GM21423 (cell line): ENCODE measurements around the gene PTPRN2.

Source experiments
- ATAC-seq: cut with Tn5 transposase; IDR thresholded peaks from one replicate; pipeline ENCODE4 v1.9.1; 2021; ENCODE audit warnings: mild to moderate bottlenecking, moderate library complexity; ENCODE audit not compliant: unreplicated experiment

The PTPRN2 gene

DNA sequence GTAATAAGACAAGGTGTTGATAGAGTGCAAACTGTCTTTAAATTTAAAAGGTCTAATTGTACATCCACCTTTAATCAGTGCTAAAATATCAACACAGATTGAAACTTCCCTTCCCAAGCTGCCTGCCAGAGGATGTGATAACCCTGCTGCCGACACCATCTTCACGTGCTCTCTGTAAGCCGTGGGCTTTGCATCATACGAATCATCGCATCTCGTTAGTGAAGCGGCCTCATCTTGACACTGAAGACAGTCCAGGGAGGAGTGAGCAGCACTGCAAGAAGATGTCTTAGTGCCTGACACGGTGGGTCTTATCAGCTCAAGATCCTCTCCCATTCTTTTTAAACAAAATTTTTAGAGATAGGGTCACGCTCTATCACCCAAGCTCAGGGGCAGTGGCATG, 518.8 kb downstream of the PTPRN2 start:
- no peak for ATAC-seq

DNA sequence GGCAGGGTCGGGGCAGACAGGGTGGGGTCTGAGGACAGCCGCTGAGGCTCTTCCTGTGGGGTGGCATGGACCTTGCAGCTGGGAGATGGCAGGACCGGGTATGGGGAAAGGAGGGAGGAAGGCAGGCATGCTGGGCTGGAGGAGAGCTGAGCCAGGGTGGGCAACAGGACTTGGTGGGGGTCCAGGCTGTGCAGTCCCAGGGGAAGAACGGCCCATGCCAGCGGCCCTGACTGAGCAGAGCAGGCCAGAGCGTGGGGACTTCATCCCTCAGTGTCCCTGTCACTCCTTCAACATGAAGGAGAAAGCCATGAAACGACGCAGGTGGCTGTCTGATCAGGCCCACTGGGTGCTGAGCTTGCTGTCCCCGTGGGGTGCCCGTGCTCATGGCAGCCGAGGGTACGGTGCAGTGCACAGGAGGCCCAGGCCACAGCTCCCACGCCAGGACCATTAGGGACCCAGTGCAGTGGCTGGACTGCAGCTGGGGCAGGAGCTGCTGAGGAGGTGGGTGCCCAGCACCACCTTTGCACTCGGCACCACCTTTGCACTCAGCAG, 519.6 kb downstream of the PTPRN2 start:
- no peak for ATAC-seq

DNA sequence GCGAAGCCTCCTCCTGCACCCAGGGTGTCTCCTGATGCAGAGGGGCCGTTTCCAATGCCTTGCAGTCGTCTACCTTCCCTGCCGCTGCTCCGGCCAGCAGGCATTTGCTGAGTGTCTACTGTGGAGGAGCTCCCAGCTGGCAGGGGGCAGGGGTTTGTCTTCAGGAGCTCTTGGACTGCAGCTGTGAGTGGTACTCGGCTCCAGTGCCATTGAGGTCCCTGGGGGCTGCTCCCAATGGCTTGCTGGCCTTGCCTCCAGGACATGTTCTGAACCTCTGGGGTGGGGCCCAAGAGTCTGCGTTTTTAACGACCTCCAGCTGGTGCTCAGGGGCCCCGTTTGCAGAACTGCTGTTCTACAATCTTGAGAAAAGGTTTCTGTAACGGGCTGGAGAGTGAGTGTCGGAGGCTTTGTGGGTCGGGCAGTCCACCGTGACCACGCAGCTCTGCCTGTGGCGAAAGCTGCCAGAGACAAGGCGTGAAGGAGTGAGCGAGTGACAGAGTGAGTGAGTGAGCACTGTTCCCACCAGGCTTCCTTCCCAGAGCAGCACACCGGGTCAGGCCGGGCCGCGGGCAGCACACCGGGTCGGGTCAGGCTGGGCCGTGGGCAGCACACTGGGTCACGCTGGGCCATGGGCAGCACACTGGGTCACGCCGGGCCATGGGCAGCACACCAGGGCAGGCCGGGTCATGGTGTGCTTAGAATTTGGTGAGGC, 520.2 kb downstream of the PTPRN2 start:
- no peak for ATAC-seq

GRCh38 chr7:158066085-158066484, 521.5 kb downstream of the PTPRN2 start:
- no peak for ATAC-seq

DNA sequence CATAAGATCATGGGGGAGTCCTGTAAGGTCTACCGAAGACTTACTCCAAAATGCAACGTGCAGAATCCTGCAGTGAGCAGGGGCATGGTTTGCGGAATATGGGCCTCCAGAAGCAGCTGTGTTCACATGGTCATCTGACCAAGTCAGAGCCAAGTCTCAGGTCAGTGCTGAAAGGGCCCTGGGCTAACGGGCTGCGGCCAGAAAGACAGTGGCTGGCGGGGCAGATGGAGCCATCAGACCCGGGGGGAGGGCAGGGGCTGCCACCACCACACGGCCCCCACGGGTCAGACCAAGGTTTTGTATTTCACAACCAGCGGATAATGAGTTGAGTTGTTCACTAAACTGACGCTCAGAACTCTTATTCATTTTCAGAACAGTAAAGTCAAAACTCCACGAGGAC, 522.3 kb downstream of the PTPRN2 start:
- ATAC-seq: no peak

- ATAC-seq: no peak
Observed at GRCh38 chr7:158064631-158065030, 523.0 kb downstream of the PTPRN2 start.

- ATAC-seq: no peak
Observed at GRCh38 chr7:158063850-158064610, 523.6 kb downstream of the PTPRN2 start.

DNA sequence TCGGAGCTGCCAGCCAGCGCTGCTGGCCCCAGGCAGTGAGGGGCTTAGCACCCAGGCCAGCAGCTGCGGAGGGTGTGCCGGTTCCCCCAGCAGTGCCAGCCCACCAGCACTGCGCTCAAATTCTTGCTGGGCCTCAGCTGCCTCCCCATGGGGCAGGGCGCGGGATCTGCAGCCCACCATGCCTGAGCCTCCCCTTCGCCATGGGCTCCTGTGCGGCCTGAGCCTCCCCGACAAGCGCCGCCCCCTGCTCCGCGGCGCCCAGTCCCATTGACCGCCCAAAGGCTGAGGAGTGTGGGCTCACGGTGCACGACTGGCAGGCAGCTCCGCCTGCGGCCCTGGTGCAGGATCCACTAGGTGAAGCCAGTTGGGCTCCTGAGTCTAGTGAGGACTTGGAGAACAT, 525.0 kb downstream of the PTPRN2 start:
- no peak for ATAC-seq

DNA sequence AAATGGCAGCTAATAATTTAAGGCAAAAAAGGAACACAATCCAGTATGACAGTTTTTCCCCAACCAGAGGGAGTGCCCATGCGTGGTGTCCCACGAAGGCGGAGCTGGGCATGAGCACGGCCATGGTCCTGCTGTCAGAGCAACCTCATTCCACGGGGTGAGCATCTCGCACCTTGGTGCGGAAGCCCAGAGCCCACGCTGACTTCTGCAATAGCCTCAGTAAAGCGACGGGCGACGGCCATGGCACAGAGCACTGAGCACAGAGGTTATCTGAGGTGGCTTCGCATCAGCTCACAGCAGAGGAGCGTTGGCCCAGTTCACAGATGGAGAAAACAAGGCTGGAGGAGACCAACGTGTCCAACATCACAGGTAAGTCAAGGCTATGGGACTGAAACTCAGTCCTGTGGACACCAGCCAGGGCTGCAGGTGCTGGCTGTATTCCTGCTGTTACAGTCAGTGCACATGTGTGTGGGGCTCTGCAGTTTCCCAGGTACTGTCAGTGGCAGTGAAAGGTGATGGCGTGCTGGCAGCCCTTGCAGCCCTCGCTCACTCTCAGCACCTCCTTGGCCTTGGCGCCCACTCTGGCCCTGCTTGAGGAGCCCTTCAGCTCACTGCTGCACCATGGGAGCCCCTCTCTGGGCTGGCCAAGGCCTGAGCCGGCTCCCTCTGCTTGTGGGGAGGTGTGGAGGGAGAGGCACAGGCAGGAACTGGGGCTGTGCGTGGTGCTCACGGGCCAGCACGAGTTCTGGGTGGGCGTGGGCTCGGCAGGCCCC, 525.6 kb downstream of the PTPRN2 start:
- no peak for ATAC-seq

GRCh38 chr7:158061026-158061630, 526.5 kb downstream of the PTPRN2 start:
- no peak for ATAC-seq

- no peak for ATAC-seq
Observed at GRCh38 chr7:158060216-158060615, 527.4 kb downstream of the PTPRN2 start.

- ATAC-seq: no peak
Observed at GRCh38 chr7:158057446-158057845, 530.2 kb downstream of the PTPRN2 start.

DNA sequence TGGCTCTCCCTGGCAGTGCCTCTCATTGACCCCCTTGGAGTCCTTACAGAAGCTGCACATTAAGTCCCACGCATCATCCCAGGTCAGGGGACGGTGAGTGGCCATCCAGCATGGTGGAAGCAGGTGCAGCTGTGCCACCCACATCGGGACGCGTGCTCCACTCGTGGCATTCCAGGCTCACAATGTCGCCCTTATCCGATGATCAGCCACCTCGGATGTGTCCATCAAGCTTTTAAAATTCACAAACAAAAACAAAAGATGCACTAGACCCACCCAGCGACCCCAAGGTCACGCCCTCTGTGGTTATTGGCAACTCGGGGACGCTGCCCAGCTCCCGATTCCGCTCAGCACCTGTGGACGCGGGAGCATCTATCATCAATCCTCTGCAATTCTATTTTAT, 530.9 kb downstream of the PTPRN2 start:
- ATAC-seq: no peak

DNA sequence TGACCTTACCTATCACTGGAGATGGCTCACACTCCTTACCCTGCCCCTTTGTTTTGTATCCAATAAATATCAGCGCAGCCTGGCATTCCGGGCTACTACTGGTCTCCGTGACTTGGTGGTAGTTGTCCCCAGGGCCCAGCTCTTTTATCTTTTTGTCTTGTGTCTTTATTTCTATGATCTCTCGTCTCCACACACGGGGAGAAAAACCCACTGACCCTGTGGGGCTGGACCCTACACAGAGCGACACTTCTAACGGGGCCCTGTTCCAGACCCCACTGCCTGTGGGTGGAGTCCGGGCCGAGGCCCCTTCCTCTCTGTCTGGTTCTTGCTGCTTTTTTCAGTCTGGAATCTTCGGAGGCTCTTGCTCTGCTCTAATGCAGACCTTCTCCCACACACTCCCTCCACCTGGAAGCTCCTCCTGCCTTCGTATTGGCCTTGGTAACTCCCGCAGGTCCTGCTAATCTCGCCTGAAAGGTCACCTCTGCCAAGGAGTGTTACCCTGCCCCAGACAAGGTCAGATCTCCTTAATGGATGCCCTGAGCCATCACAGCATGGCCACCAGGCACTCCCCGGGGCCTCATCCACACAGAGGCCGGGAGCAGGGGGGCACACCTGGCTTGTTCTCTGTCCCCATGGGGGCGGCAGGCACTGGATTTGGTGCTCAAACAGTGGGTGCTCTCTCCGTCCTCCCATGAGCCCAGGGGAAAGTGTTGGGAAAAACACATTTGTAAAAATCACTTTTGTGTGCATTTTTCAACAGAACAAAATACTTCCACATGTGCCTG, 531.7 kb downstream of the PTPRN2 start:
- ATAC-seq: no peak

DNA sequence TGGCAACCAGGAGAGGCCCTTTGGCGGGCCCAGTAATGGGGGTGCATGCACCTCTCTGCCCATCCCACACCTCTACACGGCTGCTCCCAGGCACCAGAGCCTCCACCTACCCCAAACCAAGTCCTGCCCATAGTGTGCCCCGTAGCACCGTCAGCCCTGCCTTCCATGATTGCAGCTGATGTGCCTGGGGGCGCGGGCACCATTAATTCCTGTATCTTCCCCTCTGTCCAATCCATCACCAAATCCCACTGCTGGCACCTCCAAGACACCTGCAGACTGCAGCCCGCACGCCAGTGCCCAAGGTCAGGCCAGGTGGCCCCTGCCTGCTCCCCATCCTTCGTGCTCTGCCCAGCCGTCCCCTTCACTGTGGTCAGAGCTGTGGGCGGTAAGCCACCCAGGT, 533.0 kb downstream of the PTPRN2 start:
- ATAC-seq: no peak

- ATAC-seq: no peak
Observed at GRCh38 chr7:158054081-158054480, 533.5 kb downstream of the PTPRN2 start.

- ATAC-seq: no peak
Observed at GRCh38 chr7:158053183-158053915, 534.3 kb downstream of the PTPRN2 start.

GRCh38 chr7:158052381-158053060, 535.1 kb downstream of the PTPRN2 start:
- no peak for ATAC-seq

DNA sequence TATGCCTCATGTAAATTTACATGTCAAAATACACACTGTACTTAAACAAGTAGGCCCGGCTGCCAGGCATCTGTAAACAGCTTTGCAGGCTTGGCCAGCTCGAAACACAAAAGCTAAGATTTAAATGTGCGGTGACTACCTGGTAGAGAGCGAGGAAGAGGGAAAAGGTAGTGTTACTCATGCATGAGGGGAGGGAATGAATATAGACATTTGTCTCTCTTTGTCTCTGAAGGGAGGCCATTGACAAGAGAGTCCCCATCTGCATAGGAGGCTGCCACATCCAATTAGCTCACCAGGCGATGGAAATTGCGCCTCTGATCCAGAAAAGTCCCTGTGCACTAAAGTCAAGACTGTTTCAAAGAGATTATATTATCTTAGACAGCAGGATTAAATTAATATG, 535.8 kb downstream of the PTPRN2 start:
- no peak for ATAC-seq
